IPS DF 6.9 (cell line): Measurements from ENCODE around the gene TGFBR3.

Experiments
- DNase-seq: peaks from one replicate; pipeline ENCODE4 v3.0.0-alpha.2; 2013; ENCODE audit warnings: low read depth, low spot score
- H3K27ac ChIP-seq: one replicate; pipeline ENCODE4 v1.5.1; 2013; ENCODE audit warnings: low read length, control low read depth
- H3K27me3 ChIP-seq: 2 replicates; pipeline ENCODE4 v1.6.1; 2013; ENCODE audit warnings: mild to moderate bottlenecking, low read length; ENCODE audit not compliant: control insufficient read depth, insufficient read depth
- H3K36me3 ChIP-seq: 2 replicates; pipeline ENCODE4 v1.6.1; 2013; ENCODE audit warnings: low read length; ENCODE audit not compliant: control insufficient read depth, insufficient read depth
- H3K4me1 ChIP-seq: 2 replicates; pipeline ENCODE4 v1.6.1; 2013; ENCODE audit warnings: low read length; ENCODE audit not compliant: control insufficient read depth, insufficient read depth
- H3K4me3 ChIP-seq: 2 replicates; pipeline ENCODE4 v1.5.1; 2013; ENCODE audit warnings: mild to moderate bottlenecking, low read length
- H3K9me3 ChIP-seq: 2 replicates; pipeline ENCODE4 v1.6.1; 2013; ENCODE audit warnings: low read length, inconsistent platforms; ENCODE audit not compliant: control insufficient read depth, insufficient read depth
- WGBS: extraction: QIAGEN DNeasy Blood & Tissue Kit; methylation state at CpG from one replicate; pipeline ENCODE4 v1.1.7; 2013; ENCODE audit warnings: mixed read lengths, missing lambda C conversion rate; ENCODE audit not compliant: insufficient read length, insufficient coverage; 5-methylcytosine and 5-hydroxymethylcytosine counted together

Gene TGFBR3

DNA sequence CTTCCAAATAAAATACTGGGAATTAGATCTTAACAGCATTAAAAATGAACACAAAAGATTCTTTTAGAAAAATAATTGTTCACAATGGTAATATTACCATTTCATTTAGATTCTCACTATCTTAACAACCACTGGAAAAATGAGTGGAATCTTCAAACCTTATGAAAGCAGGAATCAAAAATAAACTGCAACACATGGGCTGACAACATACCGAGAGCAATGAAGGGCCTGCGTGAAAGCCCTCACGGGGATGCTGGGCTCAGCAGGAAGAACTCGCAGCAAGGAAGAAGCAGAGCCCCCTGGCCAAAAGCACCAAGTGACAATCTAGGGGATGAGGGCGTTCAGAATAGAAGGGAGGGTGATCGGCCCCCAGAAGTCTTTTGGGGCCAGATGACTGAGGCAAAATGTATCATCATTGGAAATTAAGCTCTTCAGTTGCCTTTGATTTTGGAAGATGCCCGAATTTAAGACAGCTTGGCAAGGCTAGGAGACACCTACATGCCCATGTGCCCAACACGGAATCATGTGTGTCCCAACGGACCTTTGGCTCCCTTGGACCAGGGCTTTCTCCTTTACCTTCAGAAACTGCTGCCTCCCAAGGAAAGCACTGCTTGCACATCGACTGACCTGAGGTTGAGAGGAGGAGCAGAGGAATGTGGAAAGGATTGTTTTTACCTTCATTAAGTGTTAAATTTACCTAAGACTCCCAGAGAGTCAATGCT lies 103.9 kb downstream of the TGFBR3 start:
- Histone ChIP-seq H3K4me1 (peaks cover 3% of the 10 kb centered on the region; the same call in 1 of the 2 replicates), H3K4me3 (no peak overlapping the region), H3K27ac (no peak overlapping the region), H3K27me3 (no peaks in the 10 kb centered on the region), H3K36me3 (no peaks in the 10 kb centered on the region), H3K9me3 (no peaks in the 10 kb centered on the region)
- no CpG with 5 or more reads among the region's 10 CpGs for WGBS
- DNase-seq = no peak

DNA sequence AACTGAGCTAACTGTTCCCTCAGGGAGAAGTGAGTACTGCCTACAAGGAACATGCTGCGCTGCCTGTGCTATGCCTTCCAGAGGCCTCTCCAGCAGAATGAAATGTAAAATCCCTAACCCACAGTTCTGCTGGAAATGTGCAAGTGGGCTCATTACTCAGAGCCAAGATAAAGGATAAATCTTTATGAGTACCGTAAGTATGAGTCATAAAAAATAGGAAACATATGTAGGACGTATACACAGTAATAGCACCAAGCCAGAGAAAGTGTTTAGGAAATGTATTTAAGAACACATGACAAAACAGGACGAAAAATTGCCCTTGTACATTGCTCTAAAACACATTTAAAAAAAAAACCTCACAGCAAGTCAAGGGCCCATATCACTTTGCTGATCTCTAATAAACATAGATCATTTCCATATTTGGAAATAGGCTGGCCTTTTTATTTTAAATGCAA lies 104.6 kb downstream of the TGFBR3 start:
- H3K4me1 ChIP-seq = peaks cover 3% of the 10 kb centered on the region; the same call in 1 of the 2 replicates
- no CpG with 5 or more reads among the region's 4 CpGs for WGBS
- H3K27me3 ChIP-seq = no peaks in the 10 kb centered on the region
- no peaks in the 10 kb centered on the region for H3K9me3 ChIP-seq
- DNase-seq = no peak
- no peaks in the 10 kb centered on the region for H3K36me3 ChIP-seq
- no peak overlapping the region for H3K4me3 ChIP-seq
- H3K27ac ChIP-seq = no peak overlapping the region

DNA sequence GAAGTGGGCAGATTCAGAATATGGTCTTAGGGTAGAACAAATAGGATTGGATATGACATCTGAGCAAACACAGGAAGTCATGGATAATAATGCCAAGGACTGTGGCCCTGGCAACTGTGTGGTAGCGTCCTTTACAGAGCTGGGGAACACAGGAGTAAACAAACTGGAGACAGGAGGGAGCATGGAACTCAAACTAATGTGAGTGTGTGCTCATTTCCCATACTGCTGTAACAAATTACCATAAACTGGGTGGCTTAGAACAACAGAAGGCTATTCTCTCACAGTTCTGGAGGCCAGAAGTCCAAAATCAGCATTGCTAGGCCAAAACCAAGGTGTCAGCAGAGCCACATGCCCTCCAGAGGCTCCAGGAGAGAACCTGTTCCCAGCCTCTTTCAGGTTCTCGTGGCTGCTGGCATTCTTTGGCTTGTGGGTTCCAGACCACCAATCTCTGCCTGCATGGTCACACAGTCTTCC lies 106.4 kb downstream of the TGFBR3 start:
- no peaks in the 10 kb centered on the region for H3K27me3 ChIP-seq
- H3K27ac ChIP-seq = no peak overlapping the region
- H3K36me3 ChIP-seq = no peaks in the 10 kb centered on the region
- H3K4me3 ChIP-seq = no peak overlapping the region
- DNase-seq = no peak
- H3K4me1 ChIP-seq = peaks cover 3% of the 10 kb centered on the region; the same call in 1 of the 2 replicates
- H3K9me3 ChIP-seq = no peaks in the 10 kb centered on the region
- WGBS = no CpG with 5 or more reads among the region's 2 CpGs

DNA sequence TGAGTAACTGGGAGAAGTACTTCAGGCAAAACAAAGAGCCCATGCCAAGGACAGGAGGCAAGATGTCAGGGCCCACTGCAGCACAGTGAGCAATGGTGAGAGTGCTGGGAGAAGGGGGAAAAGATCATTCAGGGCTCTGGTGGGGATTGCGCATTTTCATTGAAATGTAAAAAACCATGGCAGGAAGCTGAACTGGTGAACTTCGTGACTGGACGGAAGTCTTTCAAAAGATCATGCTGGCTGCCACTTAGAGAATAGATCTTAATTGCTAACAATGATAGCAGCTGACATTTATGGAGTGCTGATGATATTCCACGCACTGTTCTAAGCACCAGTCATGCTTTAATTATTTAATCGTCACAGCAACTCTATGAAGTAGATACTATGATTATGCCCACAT lies 107.0 kb downstream of the TGFBR3 start:
- no peak for DNase-seq
- H3K27me3 ChIP-seq = no peaks in the 10 kb centered on the region
- H3K4me1 ChIP-seq = peaks cover 3% of the 10 kb centered on the region; the same call in 1 of the 2 replicates
- no peak overlapping the region for H3K27ac ChIP-seq
- no peak overlapping the region for H3K4me3 ChIP-seq
- no peaks in the 10 kb centered on the region for H3K36me3 ChIP-seq
- H3K9me3 ChIP-seq = no peaks in the 10 kb centered on the region
- no CpG with 5 or more reads among the region's 5 CpGs for WGBS

DNA sequence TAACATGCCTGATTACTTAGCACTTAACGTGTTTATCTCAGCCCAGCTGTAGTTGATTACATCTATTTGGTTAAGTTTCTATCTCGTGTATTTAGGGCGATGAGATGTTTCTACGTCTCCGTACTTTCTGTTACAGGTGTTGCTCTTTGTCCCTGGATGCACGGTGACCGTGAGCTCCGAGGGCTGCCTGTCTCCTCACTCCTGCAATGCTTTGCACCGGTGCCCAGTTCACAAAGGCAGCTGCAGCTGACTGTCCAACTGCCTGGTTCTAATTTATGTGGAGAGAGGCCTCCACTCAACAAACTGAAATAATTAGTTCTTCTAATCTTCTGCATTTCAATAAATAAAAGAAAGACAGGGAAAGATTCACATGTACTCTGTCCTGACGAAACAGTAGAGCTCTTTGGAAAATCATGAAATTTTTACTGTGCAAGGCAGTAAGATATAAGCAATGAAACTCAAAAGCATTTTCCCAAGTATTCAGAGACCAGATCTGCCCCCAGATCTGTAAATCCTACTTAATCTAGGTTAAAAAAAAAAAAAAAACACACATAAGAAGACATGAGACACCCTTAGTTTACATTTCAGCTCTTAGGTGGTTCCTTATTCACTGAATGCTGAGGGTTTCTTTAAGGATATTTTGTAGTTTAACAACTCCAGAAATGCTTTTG lies 108.2 kb downstream of the TGFBR3 start:
- H3K9me3 ChIP-seq = no peaks in the 10 kb centered on the region
- no peak for DNase-seq
- H3K36me3 ChIP-seq = no peaks in the 10 kb centered on the region
- no peak overlapping the region for H3K4me3 ChIP-seq
- H3K4me1 ChIP-seq = peaks cover 3% of the 10 kb centered on the region; the same call in 1 of the 2 replicates
- H3K27ac ChIP-seq = no peak overlapping the region
- no peaks in the 10 kb centered on the region for H3K27me3 ChIP-seq
- no CpG with 5 or more reads among the region's 10 CpGs for WGBS

DNA sequence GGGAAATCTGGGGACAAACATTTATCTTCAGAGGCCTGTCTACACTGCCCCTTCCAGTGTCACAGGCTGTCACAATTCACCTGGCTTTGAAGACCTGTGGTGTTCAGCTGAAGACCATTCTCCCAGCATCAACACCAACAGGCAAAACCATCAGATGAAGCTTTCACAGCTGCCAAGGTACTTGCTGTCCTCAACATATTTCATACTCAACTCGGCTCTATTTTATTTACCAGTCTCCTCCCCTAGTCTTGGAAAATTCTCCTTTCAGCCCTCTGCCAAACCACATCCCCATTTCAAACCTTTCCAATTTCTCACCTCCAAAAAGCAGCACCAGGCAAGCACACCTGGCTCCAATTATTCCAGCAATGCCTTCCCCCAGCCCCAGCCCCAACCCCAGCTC lies 108.8 kb downstream of the TGFBR3 start:
- Histone ChIP-seq H3K9me3 (no peaks in the 10 kb centered on the region), H3K27ac (no peak overlapping the region), H3K4me3 (no peak overlapping the region), H3K27me3 (no peaks in the 10 kb centered on the region), H3K36me3 (no peaks in the 10 kb centered on the region), H3K4me1 (peaks cover 2% of the 10 kb centered on the region; the same call in 1 of the 2 replicates)
- WGBS = no CpG with 5 or more reads among the region's 1 CpG
- no peak for DNase-seq

DNA sequence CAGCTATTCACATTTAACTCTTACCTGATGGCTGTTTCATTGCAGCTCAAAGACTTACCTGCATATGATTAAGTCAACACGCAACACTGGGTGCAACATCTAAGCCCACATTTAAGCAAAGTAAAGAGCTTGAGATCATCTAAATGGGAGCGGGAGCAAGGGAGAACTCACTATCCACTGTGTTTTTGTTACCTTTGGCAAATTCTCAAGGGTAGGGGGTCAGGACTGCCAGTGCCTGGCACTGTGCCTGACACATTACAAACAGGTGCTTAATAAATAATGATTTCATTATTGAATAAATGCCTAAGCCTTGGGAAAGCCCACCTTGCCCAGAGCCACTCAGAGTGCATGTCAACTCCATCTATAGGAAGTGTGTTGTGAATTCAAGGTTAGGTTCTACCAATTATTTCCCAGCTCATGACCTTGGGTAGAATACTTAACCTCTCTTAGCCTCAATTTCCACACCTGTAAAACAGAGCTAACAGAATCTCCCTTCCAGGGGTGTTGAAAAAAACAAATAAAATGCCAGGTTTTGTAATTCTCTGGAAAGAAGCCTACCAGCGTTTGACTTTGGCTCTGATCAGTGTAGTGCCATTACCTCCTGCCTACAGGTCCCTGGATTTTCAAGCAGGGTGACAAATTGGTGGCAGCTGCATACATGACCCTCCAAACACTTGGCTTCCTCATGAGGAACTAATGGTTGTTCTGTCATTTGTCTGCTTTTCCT lies 109.7 kb downstream of the TGFBR3 start:
- Histone ChIP-seq H3K36me3 (no peaks in the 10 kb centered on the region), H3K9me3 (no peaks in the 10 kb centered on the region), H3K27me3 (no peaks in the 10 kb centered on the region), H3K4me3 (no peak overlapping the region), H3K27ac (no peak overlapping the region), H3K4me1 (peaks cover 2% of the 10 kb centered on the region; the same call in 1 of the 2 replicates)
- DNase-seq = no peak
- no CpG with 5 or more reads among the region's 3 CpGs for WGBS

DNA sequence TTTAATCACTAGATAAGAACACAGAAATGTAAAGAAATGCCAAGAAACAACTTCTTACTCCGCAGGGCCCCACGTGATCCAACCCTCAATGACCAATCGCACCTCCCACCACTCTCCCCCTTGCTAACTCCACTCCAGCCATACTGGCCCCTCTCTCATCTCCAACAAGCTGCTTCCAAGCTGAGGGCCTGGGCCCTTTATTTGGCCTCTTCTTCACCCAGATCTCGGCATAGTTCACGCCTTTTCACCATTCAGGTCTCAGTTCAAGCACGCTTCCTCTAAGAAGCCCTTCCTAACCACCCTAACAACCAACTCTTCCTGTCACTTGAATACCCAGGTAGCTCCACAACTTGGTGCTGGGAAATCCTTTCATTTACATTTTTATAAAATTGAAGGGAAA lies 110.7 kb downstream of the TGFBR3 start:
- no peaks in the 10 kb centered on the region for H3K9me3 ChIP-seq
- no peak for DNase-seq
- H3K27ac ChIP-seq = no peak overlapping the region
- peaks cover 2% of the 10 kb centered on the region; the same call in 1 of the 2 replicates for H3K4me1 ChIP-seq
- H3K4me3 ChIP-seq = no peak overlapping the region
- WGBS = no CpG with 5 or more reads among the region's 6 CpGs
- no peaks in the 10 kb centered on the region for H3K27me3 ChIP-seq
- H3K36me3 ChIP-seq = no peaks in the 10 kb centered on the region

DNA sequence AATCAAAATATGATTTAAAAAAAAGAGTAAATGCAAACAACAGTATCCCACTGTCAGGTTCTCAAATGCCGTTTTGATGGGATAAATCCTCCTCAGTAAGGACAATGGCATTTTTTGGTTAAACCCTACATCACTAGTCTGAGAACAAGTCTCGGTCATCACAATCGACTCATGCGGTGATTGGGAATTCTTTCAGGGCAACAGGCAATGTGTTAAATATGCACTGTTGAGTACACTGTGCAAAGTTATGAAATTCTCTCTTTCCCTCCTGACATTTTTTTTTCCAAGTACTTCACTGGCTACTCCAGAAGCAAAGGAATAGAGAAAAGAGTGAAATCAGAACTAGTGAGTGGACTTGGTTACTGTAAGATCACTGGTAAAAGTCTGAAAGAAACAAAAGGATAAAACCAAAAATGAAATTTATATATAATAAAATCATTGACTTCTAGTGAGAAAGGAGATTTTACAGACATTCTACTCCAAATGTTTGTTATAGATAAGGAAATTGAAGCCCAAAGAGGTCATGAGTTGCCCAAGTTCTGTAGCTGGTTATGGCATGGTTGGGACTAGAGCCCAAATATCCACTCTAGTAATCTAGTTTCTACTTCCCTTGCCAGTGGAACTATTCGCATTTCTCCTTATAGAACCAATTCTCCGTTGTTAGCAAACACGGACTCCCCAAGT lies 111.3 kb downstream of the TGFBR3 start:
- Histone ChIP-seq H3K4me1 (peaks cover 2% of the 10 kb centered on the region; the same call in 1 of the 2 replicates), H3K4me3 (no peak overlapping the region), H3K27ac (no peak overlapping the region), H3K9me3 (no peaks in the 10 kb centered on the region), H3K27me3 (no peaks in the 10 kb centered on the region), H3K36me3 (no peaks in the 10 kb centered on the region)
- DNase-seq = no peak
- WGBS = no CpG with 5 or more reads among the region's 7 CpGs

DNA sequence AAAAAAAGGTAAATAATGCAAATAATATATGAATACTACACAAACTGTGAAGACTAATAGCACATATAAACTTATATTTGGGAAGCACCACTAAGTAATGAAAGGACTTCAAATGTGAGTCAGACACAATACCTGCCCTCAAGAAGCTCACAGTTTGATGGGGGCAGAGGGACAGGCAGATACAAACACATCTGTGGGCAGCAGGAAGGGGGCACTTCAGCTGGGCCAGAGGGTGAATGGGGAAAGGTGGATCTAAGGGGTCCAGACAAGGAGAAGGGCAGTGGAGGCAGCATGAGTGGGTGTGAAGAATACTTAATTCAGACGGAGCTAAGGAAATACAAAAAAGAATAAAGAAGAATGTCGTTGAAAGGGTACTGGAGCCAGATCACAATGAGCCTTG lies 114.2 kb downstream of the TGFBR3 start:
- Histone ChIP-seq H3K27me3 (no peaks in the 10 kb centered on the region), H3K27ac (no peak overlapping the region), H3K4me3 (no peak overlapping the region), H3K36me3 (no peaks in the 10 kb centered on the region), H3K9me3 (no peaks in the 10 kb centered on the region), H3K4me1 (no peaks in the 10 kb centered on the region)
- WGBS = no CpG with 5 or more reads among the region's 2 CpGs
- DNase-seq = no peak
